ENCODE results near the gene TRMO.

DNA sequence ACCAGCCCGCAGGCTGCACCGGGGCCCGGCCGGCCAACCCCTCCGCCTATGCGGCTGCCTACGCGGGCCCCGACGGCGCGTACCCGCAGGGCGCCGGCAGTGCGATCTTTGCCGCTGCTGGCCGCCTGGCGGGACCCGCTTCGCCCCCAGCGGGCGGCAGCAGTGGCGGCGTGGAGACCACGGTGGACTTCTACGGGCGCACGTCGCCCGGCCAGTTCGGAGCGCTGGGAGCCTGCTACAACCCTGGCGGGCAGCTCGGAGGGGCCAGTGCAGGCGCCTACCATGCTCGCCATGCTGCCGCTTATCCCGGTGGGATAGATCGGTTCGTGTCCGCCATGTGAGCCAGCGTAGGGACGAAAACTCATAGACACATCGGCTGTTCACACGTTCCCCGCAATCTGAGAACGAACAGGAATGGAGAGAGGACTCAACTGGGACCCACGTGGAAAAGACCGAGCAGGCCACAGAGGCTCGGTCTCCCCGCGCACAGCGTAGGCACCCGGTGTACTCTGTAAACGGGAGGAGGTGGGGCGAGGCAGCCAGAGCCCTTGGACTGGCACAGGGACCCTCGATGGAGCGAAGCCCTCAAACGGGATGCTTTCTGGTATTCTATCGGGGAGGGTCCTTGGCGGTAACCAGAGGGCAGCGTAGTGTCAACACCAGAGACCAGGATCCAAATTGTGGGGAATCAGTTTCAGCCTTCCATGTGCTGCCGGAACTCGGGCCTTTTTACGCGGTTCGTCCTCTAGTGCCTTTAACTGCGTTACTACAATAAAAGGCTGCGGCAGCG lies 67.4 kb downstream of the TRMO start:
- TF ChIP-seq, protein P1, sequence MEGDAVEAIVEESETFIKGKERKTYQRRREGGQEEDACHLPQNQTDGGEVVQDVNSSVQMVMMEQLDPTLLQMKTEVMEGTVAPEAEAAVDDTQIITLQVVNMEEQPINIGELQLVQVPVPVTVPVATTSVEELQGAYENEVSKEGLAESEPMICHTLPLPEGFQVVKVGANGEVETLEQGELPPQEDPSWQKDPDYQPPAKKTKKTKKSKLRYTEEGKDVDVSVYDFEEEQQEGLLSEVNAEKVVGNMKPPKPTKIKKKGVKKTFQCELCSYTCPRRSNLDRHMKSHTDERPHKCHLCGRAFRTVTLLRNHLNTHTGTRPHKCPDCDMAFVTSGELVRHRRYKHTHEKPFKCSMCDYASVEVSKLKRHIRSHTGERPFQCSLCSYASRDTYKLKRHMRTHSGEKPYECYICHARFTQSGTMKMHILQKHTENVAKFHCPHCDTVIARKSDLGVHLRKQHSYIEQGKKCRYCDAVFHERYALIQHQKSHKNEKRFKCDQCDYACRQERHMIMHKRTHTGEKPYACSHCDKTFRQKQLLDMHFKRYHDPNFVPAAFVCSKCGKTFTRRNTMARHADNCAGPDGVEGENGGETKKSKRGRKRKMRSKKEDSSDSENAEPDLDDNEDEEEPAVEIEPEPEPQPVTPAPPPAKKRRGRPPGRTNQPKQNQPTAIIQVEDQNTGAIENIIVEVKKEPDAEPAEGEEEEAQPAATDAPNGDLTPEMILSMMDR (conservative IDR thresholded peaks at IDR 0.05 in 1 of 2, IDR thresholded peaks at IDR 0.05 in 1 of 2; ENCODE audit: extremely low read depth in 1 of 2, insufficient read depth in 1 of 2, low read depth in 1 of 2, low read length in 2 of 2): no peak
- peak; percentile 91 for TF ChIP-seq EZH2 (IDR thresholded peaks at IDR 0.05; ENCODE audit: borderline replicate concordance, low read length)
